ENCODE measurements around the gene C20orf204. TPM values are rescaled to one million over a fixed set of nuclear protein-coding genes. Genes with fewer than 3 reads are reported as not detected.

C20orf204 gene
- total and polyA plus RNA-seq, 2 of the 4 experiments (the other 2 are of a cell fraction), result 0.09 to 0.18 TPM

GRCh38 chr20:64070244-64070993 is 34.4 kb downstream of the C20orf204 start (continued):
- no peak for TF ChIP-seq MAZ (IDR thresholded peaks at IDR 0.05; ENCODE audit: borderline replicate concordance, low read depth, low read length)

- H2BK20ac ChIP-seq (ENCODE audit: low read depth, low read length), result no peak overlapping the region
- no peak overlapping the region for H2AK9ac ChIP-seq (replicated peaks; ENCODE audit: low read depth, low read length, poor library complexity)
- no peak overlapping the region for H3K9ac ChIP-seq (ENCODE audit: low read depth, low read length)
- dilution Hi-C loops (cut with HindIII; ENCODE audit: low sequenced_read_pairs, unreplicated experiment) (no loop called here), intact Hi-C loops (cut with micrococcal nuclease) (no loop called here), in situ Hi-C loops (cut with MboI; ENCODE audit: low sequenced_read_pairs) (no loop called here)
- H3K27me3 ChIP-seq (ENCODE audit: control insufficient read depth, insufficient read depth, low read length), result no peaks in the 10 kb centered on the region
- WGBS, 2 experiments (ENCODE audit: extremely low coverage in 2 of 2, insufficient read length in 1 of 2), result 82% methylated on average over 14 of the region's 30 CpGs; no CpG with 5 or more reads in 1 of the 2 experiments
- H3K9me3 ChIP-seq (ENCODE audit: control insufficient read depth, insufficient read depth, low read length), result no peaks in the 10 kb centered on the region
- H3K4me1 ChIP-seq (ENCODE audit: control insufficient read depth, insufficient read depth, low read length), result no peaks in the 10 kb centered on the region
- H3K4me3 ChIP-seq (ENCODE audit: insufficient read depth, low read depth, low read length), result no peak overlapping the region
- CTCF ChIA-PET, result no interaction called here
- peak overlapping the region; percentile 32 for H2AFZ ChIP-seq (replicated peaks; ENCODE audit: low read length, poor library complexity)
- no peak overlapping the region for H4K5ac ChIP-seq (ENCODE audit: low read depth, low read length)
- no peak overlapping the region for H3K4ac ChIP-seq (ENCODE audit: low read depth, low read length)
- H4K91ac ChIP-seq (ENCODE audit: insufficient read depth, low read depth, low read length), result no peak overlapping the region
- no peak overlapping the region for H3K4me2 ChIP-seq (ENCODE audit: low read depth, low read length)
- H2BK5ac ChIP-seq (ENCODE audit: low read depth, low read length, poor library complexity, severe bottlenecking), result no peak overlapping the region
- DNase-seq (no peak), ATAC-seq (ENCODE audit: low read depth) (no peak)
- no peaks in the 10 kb centered on the region for H3K79me1 ChIP-seq (ENCODE audit: low read depth in 1 of 2, low read length in 2 of 2)
- H3K36me3 ChIP-seq (ENCODE audit: control insufficient read depth, insufficient read depth, low read length), result peaks cover 26% of the 10 kb centered on the region; the same call in 1 of the 2 replicates
- POLR2A ChIA-PET (ENCODE audit: unreplicated experiment), result interaction anchor here (0.9 kb wide), 1 partner anchor 9 kb away, joined by 3 read pairs; the partner anchor contains the start of gene TCEA2
- H3K14ac ChIP-seq (replicated peaks; ENCODE audit: low read depth, low read length), result no peak overlapping the region
- H2BK120ac ChIP-seq (ENCODE audit: low read depth, low read length), result no peak overlapping the region
- no TSS peak for BruUV-seq (replicated peaks)
- H3K23ac ChIP-seq (ENCODE audit: low read depth, low read length), result no peak overlapping the region
- no peaks in the 10 kb centered on the region; the same call in none of the 2 replicates for H4K20me1 ChIP-seq (ENCODE audit: insufficient read depth, low read length)
- H3K9me1 ChIP-seq (ENCODE audit: insufficient read depth, low read length), result no peaks in the 10 kb centered on the region
- H2AK5ac ChIP-seq (ENCODE audit: low read depth, low read length), result no peak overlapping the region
- no peak overlapping the region for H3K27ac ChIP-seq (ENCODE audit: insufficient read depth, low read length)
- no peak overlapping the region for H3K18ac ChIP-seq (ENCODE audit: low read depth, low read length)
- no peak overlapping the region for H3K56ac ChIP-seq (ENCODE audit: extremely low read depth, insufficient read depth, low read length)
- H2BK15ac ChIP-seq (ENCODE audit: low read depth, low read length), result no peak overlapping the region
- H4K8ac ChIP-seq (ENCODE audit: low read depth in 2 of 2, low read length in 2 of 2), result no peak overlapping the region
- TF ChIP-seq RAD21 (IDR thresholded peaks at IDR 0.05; ENCODE audit: low read length) (no peak), CTCF (conservative IDR thresholded peaks at IDR 0.05; ENCODE audit: low read depth, low read length) (no peak), FOS (IDR thresholded peaks at IDR 0.05; ENCODE audit: low read depth, low read length) (no peak), CHD1 (IDR thresholded peaks at IDR 0.05; ENCODE audit: low read depth, low read length) (no peak), RCOR1 (IDR thresholded peaks at IDR 0.05; ENCODE audit: insufficient replicate concordance, low read length) (no peak), CEBPB (IDR thresholded peaks at IDR 0.05; ENCODE audit: low read depth, low read length) (no peak), MAZ (IDR thresholded peaks at IDR 0.05; ENCODE audit: borderline replicate concordance, low read depth, low read length) (no peak), SMC3 (IDR thresholded peaks at IDR 0.05; ENCODE audit: low read depth, low read length) (no peak), BHLHE40 (IDR thresholded peaks at IDR 0.05; ENCODE audit: low read depth, low read length) (no peak), RFX5 (IDR thresholded peaks at IDR 0.05; ENCODE audit: low read depth, low read length) (no peak), NFE2L2 (IDR thresholded peaks at IDR 0.05; ENCODE audit: low read depth, low read length) (no peak), POLR2A (IDR thresholded peaks at IDR 0.05; ENCODE audit: low read depth, low read length) (no peak), MAFK (IDR thresholded peaks at IDR 0.05; ENCODE audit: low read depth, low read length) (no peak)
Measured at GRCh38 chr20:64071341-64072332, 35.7 kb downstream of the C20orf204 start.

Measured in IMR-90 (cell line).